ENCODE measurements around the gene SPDYE9.
"Not testable (repeated sequence)": the region's sequence is repeated elsewhere in the genome, so short reads cannot be mapped to it uniquely, and the experiment has no call there.

Gene SPDYE9

GRCh38 chr7:73085938-73086337 lies at the start of gene SPDYE9:
Gene SPDYE9, minus strand, starts transcription at chr7:73086038. Its CDS starts 1,800 bp downstream, at chr7:73084238.
- DNase-seq = not testable (repeated sequence)

GRCh38 chr7:73134866-73135265 lies 49.0 kb upstream of the SPDYE9 start:
- DNase-seq = not testable (repeated sequence)

- not testable (repeated sequence) for DNase-seq
Observed at GRCh38 chr7:73132651-73133217, 46.9 kb upstream of the SPDYE9 start.

- DNase-seq = not testable (repeated sequence)
Observed at GRCh38 chr7:73130612-73131011, 44.8 kb upstream of the SPDYE9 start.

- not testable (repeated sequence) for DNase-seq
Observed at GRCh38 chr7:73124126-73124525, 38.3 kb upstream of the SPDYE9 start.

GRCh38 chr7:73122778-73123447 lies 37.1 kb upstream of the SPDYE9 start:
- DNase-seq = not testable (repeated sequence)

GRCh38 chr7:73118155-73118554 lies 32.3 kb upstream of the SPDYE9 start:
- not testable (repeated sequence) for DNase-seq

GRCh38 chr7:73057811-73058210 lies 28.0 kb downstream of the SPDYE9 start, which contains the start of gene SPDYE11:
Gene SPDYE11, minus strand, starts transcription at chr7:73057911. Its CDS starts 1,800 bp downstream, at chr7:73056111.
- not testable (repeated sequence) for DNase-seq

GRCh38 chr7:73029666-73030065 lies 56.2 kb downstream of the SPDYE9 start, which contains the start of gene SPDYE8:
Gene SPDYE8, minus strand, starts transcription at chr7:73029766. Its CDS starts 1,800 bp downstream, at chr7:73027966.
- DNase-seq = not testable (repeated sequence)
